Measurements from ENCODE around the gene GNAT1.

Gene GNAT1

GRCh38 chr3:50190936-50191660 lies at the start of gene GNAT1:
TSS of gene GNAT1 (plus strand) at chr3:50191610. CDS start at chr3:50191726, 116 bp downstream.
- DNase-seq (ENCODE audit: extremely low read depth, low read depth): no peak
- no peak for TF ChIP-seq CTCF (IDR thresholded peaks at IDR 0.05; ENCODE audit: low read depth, low read length, missing control alignments)
- no peak within 1 kb of the TSS for H3K4me3 ChIP-seq (replicated peaks; ENCODE audit: low read depth, low read length)

- no peak for TF ChIP-seq CTCF (IDR thresholded peaks at IDR 0.05; ENCODE audit: low read depth, low read length, missing control alignments)
- no peak for DNase-seq (ENCODE audit: extremely low read depth, low read depth)
- H3K4me3 ChIP-seq (replicated peaks; ENCODE audit: low read depth, low read length): no peak overlapping the region
Measured at GRCh38 chr3:50146316-50146901, 45.0 kb upstream of the GNAT1 start.

- no peak for DNase-seq (ENCODE audit: extremely low read depth, low read depth)
- no peak for TF ChIP-seq CTCF (IDR thresholded peaks at IDR 0.05; ENCODE audit: low read depth, low read length, missing control alignments)
Measured at GRCh38 chr3:50147016-50147415, 44.4 kb upstream of the GNAT1 start.

GRCh38 chr3:50147447-50147846 lies 44.0 kb upstream of the GNAT1 start:
- no peak for TF ChIP-seq CTCF (IDR thresholded peaks at IDR 0.05; ENCODE audit: low read depth, low read length, missing control alignments)
- DNase-seq (ENCODE audit: extremely low read depth, low read depth): no peak

More at GRCh38 chr3:50147016-50147415, 44.4 kb upstream of the GNAT1 start:
- no peak overlapping the region for H3K4me3 ChIP-seq (replicated peaks; ENCODE audit: low read depth, low read length)

GRCh38 chr3:50147861-50148260 lies 43.5 kb upstream of the GNAT1 start:
- no peak for DNase-seq (ENCODE audit: extremely low read depth, low read depth)
- no peak overlapping the region for H3K4me3 ChIP-seq (replicated peaks; ENCODE audit: low read depth, low read length)
- TF ChIP-seq CTCF (IDR thresholded peaks at IDR 0.05; ENCODE audit: low read depth, low read length, missing control alignments): no peak

More at GRCh38 chr3:50147447-50147846, 44.0 kb upstream of the GNAT1 start:
- no peak overlapping the region for H3K4me3 ChIP-seq (replicated peaks; ENCODE audit: low read depth, low read length)

- TF ChIP-seq CTCF (IDR thresholded peaks at IDR 0.05; ENCODE audit: low read depth, low read length, missing control alignments): no peak
- DNase-seq (ENCODE audit: extremely low read depth, low read depth): no peak
Measured at GRCh38 chr3:50150404-50150750, 41.0 kb upstream of the GNAT1 start.

More at GRCh38 chr3:50150404-50150750, 41.0 kb upstream of the GNAT1 start:
- H3K4me3 ChIP-seq (replicated peaks; ENCODE audit: low read depth, low read length): no peak overlapping the region
